ENCODE results near the gene SCTR. TPM values are rescaled to one million over a fixed set of nuclear protein-coding genes. Genes with fewer than 3 reads are reported as not detected.

The SCTR gene
- total RNA-seq, 2 experiments from 2014 or later = not detected

DNA sequence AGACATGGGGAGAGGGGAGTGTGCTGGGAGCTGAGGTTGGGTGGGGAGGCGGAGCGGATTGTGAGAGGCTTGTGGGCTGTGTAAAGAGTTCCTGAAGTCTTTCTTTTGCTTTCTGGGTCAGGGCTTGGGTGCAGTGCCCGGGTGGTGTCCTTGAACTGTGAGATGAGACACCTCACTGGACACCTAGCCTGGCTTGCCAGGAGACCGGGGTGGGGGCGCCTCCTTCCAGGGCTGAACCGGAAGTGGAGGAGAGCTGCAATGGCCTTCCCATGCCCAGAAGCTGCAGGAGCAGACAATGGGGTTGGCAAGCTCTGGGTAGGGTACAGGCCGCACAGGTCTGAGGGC is 88.4 kb downstream of the SCTR start:
- Mint-ChIP-seq H3K4me3 (no peak overlapping the region), H3K27me3 (peaks cover 19% of the 10 kb centered on the region), H3K27ac (no peak overlapping the region), H3K36me3 (ENCODE audit: low read depth) (no peaks in the 10 kb centered on the region), H3K4me1 (ENCODE audit: low read depth) (peaks cover 3% of the 10 kb centered on the region), H3K9me3 (no peaks in the 10 kb centered on the region)
- no peak for DNase-seq
- TF ChIP-seq, protein P1, sequence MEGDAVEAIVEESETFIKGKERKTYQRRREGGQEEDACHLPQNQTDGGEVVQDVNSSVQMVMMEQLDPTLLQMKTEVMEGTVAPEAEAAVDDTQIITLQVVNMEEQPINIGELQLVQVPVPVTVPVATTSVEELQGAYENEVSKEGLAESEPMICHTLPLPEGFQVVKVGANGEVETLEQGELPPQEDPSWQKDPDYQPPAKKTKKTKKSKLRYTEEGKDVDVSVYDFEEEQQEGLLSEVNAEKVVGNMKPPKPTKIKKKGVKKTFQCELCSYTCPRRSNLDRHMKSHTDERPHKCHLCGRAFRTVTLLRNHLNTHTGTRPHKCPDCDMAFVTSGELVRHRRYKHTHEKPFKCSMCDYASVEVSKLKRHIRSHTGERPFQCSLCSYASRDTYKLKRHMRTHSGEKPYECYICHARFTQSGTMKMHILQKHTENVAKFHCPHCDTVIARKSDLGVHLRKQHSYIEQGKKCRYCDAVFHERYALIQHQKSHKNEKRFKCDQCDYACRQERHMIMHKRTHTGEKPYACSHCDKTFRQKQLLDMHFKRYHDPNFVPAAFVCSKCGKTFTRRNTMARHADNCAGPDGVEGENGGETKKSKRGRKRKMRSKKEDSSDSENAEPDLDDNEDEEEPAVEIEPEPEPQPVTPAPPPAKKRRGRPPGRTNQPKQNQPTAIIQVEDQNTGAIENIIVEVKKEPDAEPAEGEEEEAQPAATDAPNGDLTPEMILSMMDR (IDR thresholded peaks at IDR 0.05) = no peak
- CTCF ChIA-PET = no interaction called here
- intact Hi-C loops (cut with micrococcal nuclease) = no loop called here
- ATAC-seq = no peak
- POLR2A ChIA-PET = no interaction called here

DNA sequence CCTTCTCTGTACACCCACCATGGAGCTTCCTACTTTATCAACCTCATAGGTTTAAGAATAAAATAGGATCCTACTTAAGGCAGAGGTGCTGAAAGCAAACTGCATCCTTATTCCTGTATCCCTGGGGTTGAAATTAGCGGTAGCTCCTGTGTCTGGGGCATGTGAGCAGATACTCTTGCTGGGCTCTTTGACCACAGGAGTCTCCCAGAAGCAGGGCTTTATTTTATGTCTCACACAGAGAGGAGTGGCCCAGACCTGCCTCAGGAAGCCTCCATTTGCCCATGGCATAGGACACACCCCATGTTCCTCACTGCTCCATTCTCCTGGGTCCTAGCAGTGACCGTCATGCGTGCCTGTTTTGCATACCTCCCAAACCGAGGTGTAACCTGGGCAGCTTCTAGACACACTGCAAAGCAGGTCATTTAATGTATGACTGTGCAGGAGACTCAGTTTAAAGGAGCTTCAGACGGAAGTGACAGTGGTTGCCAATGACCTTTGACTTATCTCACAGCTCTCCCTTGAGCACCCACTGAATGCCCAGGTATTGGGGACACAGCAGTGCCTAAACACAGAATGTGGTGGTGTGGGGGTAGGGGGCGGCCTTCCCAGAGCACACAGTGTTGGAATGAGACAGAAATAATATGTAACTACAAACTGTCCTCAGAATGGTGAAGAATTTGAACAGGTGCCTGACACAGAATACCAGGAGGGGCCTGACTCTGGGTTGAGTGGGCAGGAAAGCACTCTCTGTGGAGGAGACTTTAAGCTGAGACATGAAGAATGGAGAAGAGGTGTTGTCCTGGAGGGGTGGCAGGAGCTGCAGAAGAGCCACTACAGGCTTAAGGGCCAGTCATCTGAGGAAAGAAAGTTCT is 89.0 kb downstream of the SCTR start:
- ChIA-PET CTCF (interaction anchor here (1.7 kb wide), 1 partner anchor 42 kb away, joined by 6 read pairs; no protein-coding TSS in a partner anchor), POLR2A (interaction anchor here (0.9 kb wide), 1 partner anchor 19 kb away, joined by 3 read pairs; no protein-coding TSS in a partner anchor)
- Mint-ChIP-seq H3K4me1 (ENCODE audit: low read depth) (peaks cover 3% of the 10 kb centered on the region), H3K27ac (no peak overlapping the region), H3K4me3 (no peak overlapping the region), H3K36me3 (ENCODE audit: low read depth) (no peaks in the 10 kb centered on the region), H3K27me3 (peaks cover 22% of the 10 kb centered on the region), H3K9me3 (no peaks in the 10 kb centered on the region)
- TF ChIP-seq, protein P1 (IDR thresholded peaks at IDR 0.05) = no peak
- intact Hi-C loops (cut with micrococcal nuclease) = no loop called here
- DNase-seq (no peak), ATAC-seq (no peak)

DNA sequence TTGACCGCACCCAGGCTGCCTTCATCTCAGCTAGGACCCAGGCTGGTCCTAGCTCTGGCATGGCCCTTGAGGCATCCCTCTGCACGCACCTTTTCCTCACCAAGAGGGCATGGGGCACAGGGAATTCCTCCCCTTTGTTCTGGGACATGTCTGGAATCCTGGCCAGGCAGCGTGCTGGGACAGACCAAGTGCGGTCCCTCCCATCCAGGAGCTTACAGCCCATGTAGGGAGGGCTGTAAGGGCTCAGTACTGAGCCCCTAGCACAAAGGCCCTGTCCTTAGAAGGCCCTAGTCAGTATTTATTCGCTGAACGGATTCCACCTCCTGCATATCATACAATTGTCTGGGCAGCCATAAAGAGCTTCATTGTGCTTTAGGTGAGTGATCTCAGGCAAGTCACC is 89.6 kb downstream of the SCTR start:
- Mint-ChIP-seq H3K36me3 (ENCODE audit: low read depth) (no peaks in the 10 kb centered on the region), H3K27ac (no peak overlapping the region), H3K9me3 (no peaks in the 10 kb centered on the region), H3K27me3 (peaks cover 24% of the 10 kb centered on the region), H3K4me3 (no peak overlapping the region), H3K4me1 (ENCODE audit: low read depth) (peaks cover 3% of the 10 kb centered on the region)
- intact Hi-C loops (cut with micrococcal nuclease) = no loop called here
- ChIA-PET POLR2A (interaction anchor here (0.9 kb wide), 1 partner anchor 18 kb away, joined by 3 read pairs; no protein-coding TSS in a partner anchor), CTCF (interaction anchor here (1.7 kb wide), 1 partner anchor 42 kb away, joined by 6 read pairs; no protein-coding TSS in a partner anchor)
- DNase-seq (no peak), ATAC-seq (no peak)
- TF ChIP-seq, protein P1 (IDR thresholded peaks at IDR 0.05) = no peak

DNA sequence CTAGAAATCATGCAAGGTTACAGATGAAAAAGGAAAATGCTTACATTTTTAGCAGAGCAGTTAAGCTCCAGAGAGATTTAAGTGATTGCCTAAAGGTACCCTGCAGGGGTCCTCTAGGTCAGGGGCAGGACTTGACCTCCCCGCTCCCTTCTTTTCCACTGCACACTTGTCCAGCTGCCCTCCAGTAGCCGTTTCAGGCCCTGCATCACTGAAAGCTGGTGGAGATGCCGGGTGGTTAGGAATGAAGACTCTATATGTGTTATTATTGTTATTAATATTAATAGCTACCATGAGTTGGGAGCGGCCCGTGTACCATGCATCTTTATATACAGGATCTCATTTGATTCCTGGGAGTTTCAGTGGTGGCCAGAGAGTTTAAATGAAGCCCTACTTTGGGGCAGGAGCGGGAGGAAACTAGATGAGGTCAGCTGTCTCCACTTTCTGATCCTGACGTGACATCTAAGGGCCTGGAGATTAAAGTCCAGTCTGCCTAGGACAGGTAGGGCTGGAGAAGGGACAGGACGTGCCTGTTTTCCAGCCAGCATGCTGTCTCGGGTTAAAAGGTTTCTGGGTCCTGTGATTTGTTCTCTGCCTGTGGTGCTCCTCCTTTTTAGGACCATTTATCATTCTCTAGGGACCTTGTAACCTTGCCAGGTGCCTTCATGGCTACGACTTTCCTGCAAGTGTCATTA is 90.5 kb downstream of the SCTR start:
- no peak for DNase-seq
- Mint-ChIP-seq H3K4me1 (ENCODE audit: low read depth) (peaks cover 3% of the 10 kb centered on the region), H3K27ac (no peak overlapping the region), H3K27me3 (peaks cover 24% of the 10 kb centered on the region), H3K4me3 (no peak overlapping the region), H3K36me3 (ENCODE audit: low read depth) (no peaks in the 10 kb centered on the region), H3K9me3 (no peaks in the 10 kb centered on the region)
- TF ChIP-seq, protein P1 (IDR thresholded peaks at IDR 0.05) = no peak
- POLR2A ChIA-PET = no interaction called here
- CTCF ChIA-PET = interaction anchor here (1.7 kb wide), 1 partner anchor 43 kb away, joined by 6 read pairs; no protein-coding TSS in a partner anchor
- intact Hi-C loops (cut with micrococcal nuclease) = no loop called here
- ATAC-seq = no peak

Measured in activated CD8-positive, alpha-beta T cell treated with anti-CD3 and anti-CD28 coated beads for 36 hours (primary cell).